HG03064 (cell line): Measurements from ENCODE around the gene SNX19.
"Not testable (repeated sequence)": the region's sequence is repeated elsewhere in the genome, so short reads cannot be mapped to it uniquely, and the experiment has no call there.

Experiments
- ATAC-seq: cut with Tn5 transposase; IDR thresholded peaks from one replicate; pipeline ENCODE4 v1.9.1; 2021; ENCODE audit warnings: low read depth; ENCODE audit not compliant: unreplicated experiment

Gene SNX19, protein sequence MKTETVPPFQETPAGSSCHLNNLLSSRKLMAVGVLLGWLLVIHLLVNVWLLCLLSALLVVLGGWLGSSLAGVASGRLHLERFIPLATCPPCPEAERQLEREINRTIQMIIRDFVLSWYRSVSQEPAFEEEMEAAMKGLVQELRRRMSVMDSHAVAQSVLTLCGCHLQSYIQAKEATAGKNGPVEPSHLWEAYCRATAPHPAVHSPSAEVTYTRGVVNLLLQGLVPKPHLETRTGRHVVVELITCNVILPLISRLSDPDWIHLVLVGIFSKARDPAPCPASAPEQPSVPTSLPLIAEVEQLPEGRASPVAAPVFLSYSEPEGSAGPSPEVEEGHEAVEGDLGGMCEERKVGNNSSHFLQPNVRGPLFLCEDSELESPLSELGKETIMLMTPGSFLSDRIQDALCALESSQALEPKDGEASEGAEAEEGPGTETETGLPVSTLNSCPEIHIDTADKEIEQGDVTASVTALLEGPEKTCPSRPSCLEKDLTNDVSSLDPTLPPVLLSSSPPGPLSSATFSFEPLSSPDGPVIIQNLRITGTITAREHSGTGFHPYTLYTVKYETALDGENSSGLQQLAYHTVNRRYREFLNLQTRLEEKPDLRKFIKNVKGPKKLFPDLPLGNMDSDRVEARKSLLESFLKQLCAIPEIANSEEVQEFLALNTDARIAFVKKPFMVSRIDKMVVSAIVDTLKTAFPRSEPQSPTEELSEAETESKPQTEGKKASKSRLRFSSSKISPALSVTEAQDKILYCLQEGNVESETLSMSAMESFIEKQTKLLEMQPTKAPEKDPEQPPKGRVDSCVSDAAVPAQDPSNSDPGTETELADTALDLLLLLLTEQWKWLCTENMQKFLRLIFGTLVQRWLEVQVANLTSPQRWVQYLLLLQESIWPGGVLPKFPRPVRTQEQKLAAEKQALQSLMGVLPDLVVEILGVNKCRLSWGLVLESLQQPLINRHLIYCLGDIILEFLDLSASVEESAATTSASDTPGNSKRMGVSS

DNA sequence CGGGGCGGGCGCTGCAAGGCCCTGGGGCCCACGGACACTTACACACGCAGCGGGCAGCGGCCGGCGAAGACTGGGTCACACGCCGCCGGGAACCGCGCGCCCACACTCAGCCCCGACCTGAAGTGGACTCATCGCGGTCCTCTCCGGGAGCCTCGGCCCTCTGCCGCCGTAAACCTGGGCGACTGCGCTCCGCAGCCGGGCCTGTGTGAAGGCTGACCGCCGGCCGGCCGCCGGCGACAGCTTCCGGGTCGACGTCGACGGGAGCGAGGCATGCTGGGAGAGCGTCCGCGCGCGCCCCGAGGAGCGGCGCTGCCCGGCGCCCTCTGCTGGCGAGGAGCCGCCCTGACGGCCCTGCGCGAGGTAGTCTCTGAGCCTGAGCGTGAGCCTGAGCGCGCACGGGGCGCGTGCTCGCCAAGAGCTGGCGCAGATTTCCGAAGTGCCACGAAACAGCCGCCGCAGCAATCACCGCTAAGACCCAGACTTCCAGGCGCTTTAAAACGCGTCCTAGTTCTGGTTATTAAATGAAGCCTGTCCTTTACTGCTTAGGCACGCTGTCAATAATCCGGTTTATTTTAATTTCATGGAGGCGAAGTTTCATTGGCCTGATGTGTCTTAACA, at the start of gene SNX19:
TSS of gene SNX19 (minus strand) at position 242 of the 618 bp plus-strand sequence. CDS start 540 bp downstream, outside the sequence.
- ATAC-seq = peak; percentile 100

DNA sequence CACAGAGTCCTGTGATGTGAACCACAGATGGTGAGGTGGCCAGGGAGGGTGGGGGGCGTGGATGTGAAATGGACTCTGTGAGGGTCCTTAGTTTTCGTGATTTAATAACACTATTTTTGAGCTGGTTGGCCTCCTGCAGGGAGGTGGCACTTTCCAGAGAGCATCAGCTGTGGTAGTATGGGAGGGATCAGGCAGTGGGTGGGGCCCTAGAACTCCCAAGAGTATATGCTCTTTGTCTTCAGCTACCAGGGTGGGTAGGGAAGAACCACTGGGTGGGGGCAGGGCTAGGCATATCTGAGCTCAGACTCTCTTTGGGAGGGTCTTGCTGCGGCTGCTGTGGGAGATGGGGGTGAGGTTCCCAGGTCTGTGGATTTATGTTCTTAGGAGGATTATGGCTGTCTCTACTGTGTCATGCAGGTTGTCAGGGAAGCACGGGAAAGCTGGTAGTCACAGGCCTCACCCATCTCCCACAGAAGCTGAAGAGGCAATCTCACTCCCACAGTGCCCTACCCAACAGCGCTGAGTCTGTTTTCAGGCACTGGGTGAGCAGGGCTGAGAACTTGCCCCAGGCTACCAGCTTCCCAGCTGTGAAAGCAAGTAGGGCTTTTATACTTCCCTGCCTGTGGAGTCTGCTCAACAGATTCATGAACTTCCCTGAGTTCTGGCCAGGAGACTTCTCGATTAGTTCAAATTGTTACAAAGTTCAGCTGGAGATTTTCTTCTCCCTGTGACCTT, 47.9 kb upstream of the SNX19 start:
- ATAC-seq = no peak

DNA sequence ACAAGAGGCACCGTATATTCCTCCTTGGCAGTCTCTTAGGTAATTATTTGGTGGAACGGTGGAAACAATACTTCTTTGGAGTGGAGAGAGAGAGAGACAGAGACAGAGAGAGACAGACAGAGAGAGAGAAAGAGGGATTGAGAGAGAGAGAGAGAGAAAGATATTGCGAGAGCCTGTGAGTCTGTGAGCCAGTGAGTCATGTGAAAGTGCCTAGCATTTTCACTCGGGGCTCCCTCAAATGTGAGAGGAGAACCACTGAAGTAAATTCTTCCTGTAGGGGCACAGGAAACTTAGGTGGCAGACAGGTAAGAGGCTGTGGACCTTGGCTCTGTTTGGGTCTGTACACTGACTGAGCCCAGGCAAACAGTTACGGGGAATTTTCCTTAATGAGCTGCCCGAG, 31.6 kb upstream of the SNX19 start:
- ATAC-seq = no peak

DNA sequence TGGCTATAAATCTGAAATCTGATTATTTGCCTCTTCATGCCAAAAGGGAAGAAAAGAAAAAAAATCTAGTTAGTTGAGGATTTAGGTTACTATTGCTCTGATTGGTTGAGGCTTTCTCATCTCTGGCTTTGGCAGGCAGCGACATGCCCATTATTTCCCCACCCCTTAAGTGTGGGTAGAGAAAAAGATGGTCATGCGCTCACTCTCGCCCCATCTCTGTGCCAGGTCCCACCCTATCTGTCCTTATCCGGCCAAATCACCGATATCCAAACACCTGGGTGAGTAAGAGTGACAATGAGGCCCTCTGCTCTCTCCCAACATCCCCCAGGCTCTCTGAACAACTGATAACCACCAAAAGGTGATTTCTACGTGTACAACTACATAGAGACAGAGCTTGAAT, 31.2 kb upstream of the SNX19 start:
- ATAC-seq = no peak

DNA sequence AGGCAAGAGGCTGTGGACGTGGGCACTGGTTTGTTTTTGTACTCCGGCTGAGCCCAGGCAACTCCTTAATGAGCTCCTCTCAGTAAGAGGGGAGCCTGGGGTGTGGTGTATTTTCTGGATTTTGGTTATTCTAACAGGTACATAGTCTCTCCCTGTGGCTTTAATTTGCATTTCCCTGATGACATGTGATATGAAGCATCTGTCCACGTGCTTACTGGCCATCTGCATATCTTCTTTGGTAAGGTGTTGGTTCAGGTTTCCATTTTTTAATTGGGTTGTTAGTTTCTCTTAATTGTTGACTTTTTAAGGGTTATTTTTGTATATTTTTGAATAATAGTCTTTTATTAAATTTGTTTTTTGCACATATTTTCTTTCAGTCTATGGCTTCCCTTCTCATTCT, 30.8 kb upstream of the SNX19 start:
- ATAC-seq = no peak

DNA sequence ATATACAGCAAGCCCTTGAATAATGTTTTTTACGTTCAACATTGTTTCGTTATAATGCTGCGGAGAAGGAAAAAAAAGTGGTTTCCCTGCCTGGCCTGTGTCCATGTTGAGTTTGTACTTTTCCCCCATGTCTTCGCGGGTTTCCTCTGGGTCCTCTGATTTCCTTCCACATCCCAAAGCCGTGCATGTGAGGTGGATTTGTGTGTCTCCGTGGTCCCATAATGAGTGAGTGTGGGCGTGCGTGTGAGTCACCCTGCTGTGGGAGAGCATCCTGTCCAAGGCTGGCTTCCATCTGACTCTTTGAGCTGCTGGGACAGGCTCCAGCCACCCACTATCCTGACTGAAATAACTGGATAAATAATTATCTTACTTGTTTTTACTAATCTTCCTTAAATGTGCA, 29.6 kb upstream of the SNX19 start:
- ATAC-seq = no peak

DNA sequence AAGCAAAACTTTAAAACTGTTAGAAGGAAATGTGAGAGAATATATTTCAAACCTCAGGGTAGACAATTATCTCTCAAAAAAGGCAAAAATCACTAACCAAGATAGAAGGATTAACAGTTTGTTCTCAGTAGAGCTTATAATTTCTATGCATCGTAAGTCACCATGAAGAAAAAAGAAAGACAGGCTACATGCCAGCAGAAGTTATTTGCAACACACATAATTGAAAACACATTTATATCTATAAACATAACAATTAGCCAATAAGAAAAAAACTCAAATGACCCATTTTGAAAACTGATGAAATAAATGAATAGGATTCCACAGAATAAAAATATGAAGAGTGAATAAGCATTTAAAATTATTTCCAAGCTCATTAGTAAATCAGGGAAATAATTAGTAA, 24.4 kb upstream of the SNX19 start:
- no peak for ATAC-seq

DNA sequence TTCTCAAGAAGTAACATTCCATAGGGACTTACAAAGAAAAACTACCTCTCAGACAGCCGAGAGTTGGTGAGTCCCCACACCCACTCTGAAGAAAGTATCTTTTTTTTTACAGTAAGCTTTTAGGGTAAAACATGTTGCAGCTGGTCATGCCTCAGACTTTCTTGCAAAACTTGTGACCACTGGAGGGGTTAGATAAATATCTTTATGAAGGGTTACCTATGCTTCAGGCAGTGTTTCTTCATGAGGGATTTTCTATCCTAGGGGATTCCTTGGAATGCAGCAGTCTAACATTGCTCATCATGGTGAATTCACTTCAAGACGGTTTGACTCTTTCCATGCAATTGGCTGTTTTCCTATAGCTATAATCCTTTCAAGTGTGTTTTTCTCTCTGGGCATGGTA, 20.8 kb upstream of the SNX19 start:
- ATAC-seq = no peak

DNA sequence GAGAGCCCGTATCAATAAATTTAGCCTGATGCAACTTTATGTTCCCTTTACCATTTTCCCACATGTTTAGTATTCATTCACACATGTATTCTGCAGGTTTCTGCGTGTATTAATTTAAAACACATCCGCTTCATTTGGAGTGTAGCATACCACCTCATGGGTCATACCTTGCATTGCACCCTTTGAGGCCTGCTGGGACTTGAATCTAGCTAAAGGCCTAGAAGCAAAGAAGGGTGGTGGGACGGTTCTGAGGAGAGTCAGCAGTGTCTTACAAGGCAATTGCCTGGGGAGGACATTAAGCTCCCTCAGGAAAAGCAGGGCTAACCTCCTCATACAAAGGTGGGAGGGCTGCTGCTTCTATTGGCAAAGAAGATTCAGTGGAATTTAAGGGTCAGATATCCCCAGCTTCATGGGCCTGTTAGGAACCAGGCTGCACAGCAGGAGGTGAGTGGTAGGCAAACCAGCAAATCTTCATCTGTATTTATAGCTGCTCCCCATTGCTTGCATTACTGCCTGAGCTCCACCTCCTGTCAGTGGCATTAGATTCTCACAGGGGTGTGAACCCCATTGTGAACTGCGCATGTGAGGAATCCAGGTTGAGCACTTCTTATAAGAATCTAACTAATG, 15.9 kb upstream of the SNX19 start:
- ATAC-seq = no peak

DNA sequence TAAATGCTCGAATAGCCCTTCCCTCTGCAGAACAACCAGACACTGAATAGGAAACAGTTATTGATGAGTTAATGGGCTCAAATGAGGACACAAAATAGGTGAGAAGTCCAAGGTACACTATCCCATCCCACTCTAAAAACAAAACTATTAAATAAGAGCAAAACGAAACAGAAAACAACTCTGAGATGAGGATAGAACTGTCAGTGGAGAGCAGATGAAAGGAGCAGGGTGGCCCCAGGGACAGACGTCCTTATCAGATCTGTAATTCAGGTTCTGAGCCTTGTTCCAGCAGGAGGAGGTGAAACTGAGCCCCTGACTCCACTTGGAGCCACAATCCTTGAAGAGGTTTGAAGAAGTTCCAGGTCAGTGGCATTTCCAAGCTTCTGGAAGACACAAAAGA, 8.5 kb upstream of the SNX19 start:
- no peak for ATAC-seq

DNA sequence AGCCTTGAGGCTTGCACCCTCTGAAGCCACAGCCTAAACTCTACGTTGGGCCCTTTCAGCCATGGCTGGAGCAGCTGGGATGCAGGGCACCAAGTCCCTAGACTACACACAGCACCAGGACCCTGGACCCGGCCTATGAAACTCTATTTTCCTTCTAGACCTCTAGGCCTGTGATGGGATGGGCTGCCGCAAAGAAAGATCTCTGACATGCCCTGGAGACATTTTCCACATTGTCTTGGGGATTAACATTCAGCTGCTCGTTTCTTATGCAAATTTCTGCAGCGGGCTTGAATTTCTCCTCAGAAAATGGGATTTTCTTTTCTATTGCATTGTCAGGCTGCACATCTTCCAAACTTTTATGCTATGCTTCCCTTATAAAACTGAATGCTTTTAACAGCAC, 4.3 kb upstream of the SNX19 start:
- ATAC-seq = not testable (repeated sequence)

DNA sequence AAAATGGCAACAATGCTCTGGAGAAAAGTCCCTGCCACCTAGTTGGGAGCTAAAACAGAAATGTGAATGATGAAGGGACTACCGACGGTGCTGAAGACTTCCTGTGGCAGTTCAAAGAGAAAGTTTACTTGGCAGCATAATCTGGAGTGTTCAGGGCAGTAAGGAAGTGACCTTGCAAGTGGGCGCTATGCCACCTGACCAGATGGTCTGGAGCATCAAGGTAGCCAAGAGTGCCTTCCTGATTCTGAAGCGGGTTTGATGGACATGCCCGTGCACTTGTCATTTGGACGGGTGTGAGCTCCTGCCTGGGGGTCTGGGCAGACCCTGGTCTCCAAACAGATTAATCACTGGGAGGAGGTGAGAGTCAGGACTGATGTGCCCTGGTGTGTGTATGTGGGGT, 1.8 kb upstream of the SNX19 start:
- ATAC-seq = no peak

DNA sequence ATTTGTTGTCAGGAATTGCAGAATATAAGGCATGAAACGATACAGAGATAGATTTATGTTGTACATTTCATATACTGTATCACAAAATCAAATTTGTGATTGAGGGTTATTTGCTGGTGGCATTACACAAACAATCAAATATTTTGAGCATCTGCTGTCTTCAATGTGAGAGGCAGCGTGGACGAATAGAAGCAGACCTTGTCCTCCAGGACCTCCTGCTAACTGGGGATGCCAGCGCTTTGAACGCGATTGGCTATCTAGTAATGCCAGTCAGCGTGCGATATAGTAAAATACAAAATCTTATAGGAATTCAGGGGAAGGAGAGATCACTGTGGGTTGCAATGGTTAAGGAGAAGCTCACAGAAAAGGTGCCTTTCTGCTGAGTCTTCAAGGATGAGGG, 631 bp upstream of the SNX19 start:
- no peak for ATAC-seq

DNA sequence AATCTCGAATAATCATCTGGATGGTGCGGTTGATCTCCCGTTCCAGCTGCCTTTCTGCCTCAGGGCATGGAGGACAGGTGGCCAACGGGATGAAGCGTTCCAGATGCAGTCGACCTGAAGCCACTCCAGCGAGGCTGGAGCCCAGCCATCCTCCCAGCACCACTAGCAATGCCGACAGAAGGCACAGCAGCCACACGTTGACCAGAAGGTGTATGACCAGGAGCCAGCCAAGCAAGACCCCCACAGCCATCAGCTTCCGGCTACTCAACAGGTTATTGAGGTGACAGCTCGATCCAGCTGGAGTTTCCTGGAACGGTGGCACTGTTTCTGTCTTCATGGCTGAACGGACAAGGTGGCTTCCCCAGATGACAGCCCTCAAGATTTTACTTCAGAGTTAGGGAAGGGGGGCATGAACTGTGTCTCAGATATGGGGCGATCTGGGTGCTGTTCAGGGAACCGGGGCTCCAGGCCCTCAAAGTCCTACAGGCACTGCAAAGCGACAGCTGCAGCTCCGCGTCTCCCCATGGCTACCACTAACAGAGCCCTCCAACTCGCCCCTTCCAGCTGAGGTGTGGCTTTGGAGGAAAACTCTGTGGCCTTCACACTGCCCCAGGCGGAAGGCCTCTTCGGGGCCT, 559 bp downstream of the SNX19 start:
- no peak for ATAC-seq

DNA sequence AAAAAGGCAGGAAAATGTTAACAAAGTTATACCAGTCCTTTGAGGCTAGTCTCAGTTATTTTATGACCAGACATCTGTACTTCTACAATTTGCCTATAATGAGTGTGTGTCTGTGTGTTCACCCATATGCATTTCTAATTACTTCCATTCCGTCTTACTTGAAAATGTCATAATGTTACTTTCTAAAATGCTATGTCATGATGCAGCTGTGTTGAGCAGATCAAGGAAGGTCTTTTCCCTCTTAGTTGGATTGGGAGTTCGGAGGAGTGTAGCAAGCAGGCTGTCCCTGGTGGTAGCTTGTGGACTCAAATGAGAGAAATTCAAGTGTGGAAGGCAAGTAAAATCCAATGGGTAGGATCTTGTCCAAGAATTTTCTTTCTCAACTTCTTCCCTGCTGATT, 3.0 kb downstream of the SNX19 start:
- ATAC-seq = no peak

DNA sequence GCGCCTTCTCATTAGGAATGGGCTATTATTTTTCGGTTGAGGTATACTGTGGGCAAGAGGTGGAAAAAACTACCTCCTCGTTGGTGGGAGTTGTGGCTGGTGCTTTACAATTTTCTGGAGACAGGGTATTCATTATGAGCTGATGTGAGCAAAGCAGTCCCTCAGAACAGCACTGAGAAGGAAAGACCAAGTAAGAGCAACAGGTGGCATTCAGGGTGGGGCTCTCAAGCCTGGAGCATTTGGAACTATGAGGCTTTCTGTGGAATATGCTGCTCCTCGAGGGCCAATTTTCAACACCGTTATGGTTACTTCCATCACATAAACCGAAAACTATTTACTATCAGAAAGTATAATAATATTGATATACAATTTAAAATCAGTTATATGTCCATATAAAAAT, 3.7 kb downstream of the SNX19 start:
- no peak for ATAC-seq

DNA sequence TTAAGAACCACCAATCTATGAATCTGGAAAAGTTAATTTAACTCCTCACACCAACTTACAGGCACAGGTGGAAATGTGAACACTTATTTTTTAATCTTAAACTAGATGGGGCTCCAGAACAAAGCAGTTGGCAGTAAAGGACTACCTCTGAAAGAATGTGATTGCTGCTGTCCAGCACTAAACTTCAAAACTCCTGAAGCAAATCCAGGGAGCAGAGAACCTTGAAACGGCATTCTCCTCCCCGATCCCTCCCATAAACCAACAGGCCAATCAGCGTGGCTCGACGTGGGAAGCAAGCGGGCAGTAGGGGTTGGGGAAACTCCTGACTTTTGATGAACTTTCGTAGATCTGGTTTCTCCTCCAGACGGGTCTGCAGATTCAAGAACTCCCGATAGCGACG, 5.0 kb downstream of the SNX19 start:
- ATAC-seq = no peak

DNA sequence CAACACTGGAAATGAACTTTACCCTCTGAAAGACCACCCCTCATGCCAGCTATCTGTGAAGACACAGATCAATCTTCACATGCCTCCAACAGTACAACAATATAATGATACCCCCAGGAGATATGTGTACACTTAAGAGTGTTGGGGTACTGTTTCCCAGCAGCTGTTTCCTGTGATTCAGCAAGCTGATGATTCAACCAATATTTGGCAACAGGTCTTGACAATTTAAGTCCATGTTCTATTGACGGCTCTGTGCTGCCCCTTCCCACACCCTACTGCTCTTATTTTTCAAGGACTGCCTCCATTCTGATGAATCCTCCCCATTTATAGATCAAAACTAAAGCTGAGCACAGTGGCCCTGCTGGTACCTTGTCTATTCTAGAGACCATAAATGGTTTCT, 6.6 kb downstream of the SNX19 start:
- no peak for ATAC-seq

DNA sequence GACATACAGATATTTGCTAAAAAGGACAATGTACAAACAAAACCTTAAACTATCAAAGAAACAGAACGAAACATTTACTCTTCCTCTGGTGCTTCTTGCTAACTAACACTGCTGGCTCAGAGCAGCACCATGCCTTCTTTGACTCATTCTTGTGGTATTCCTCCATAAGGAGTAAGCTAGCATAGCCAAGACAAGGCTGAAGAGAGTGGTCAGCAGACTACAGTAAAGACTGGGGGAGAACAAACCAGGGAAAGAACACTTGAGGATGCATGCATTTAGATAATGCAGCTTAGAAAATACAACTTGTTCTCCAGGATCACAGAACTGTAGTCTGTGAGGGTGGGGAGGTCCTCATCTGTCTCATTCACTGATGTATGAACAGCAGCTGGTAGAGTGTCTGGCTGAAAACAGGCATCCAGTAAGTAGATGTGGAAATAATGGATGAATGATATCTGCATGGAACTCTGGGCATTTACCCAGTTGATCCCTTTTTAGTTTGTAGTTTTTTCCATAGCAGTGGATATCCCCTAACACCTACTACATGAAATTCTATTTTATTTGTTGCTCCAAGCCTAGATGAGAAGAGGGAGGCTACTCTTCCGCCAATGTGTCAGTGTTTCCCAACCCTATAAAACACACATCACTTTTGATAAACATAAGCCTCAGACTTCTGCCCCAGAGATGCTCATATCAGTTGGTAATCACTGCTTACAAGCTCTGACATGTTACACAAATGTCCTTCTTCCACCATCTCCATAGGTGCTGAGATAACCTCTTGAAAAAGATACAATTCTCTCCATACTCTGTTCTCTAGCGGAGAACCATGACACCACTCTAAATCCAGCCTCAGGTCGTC, 7.3 kb downstream of the SNX19 start:
- ATAC-seq = no peak
